ENCODE results near the gene COL4A2.
"Not testable (repeated sequence)": the region's sequence is repeated elsewhere in the genome, so short reads cannot be mapped to it uniquely, and the experiment has no call there.

COL4A2 gene

GRCh38 chr13:110484290-110485048, 177.4 kb downstream of the COL4A2 start:
- no peak for TF ChIP-seq CTCF (IDR thresholded peaks at IDR 0.05; ENCODE audit: control insufficient read depth, insufficient read depth, low read depth, low read length, missing control alignments)
- DNase-seq (ENCODE audit: low read depth): no peak
- no peak overlapping the region for H3K4me3 ChIP-seq (ENCODE audit: control insufficient read depth, low read depth, low read length)

GRCh38 chr13:110485604-110486003, 178.5 kb downstream of the COL4A2 start:
- no peak for DNase-seq (ENCODE audit: low read depth)
- H3K4me3 ChIP-seq (ENCODE audit: control insufficient read depth, low read depth, low read length): no peak overlapping the region
- TF ChIP-seq CTCF (IDR thresholded peaks at IDR 0.05; ENCODE audit: control insufficient read depth, insufficient read depth, low read depth, low read length, missing control alignments): no peak

GRCh38 chr13:110486061-110486715, 179.1 kb downstream of the COL4A2 start:
- DNase-seq (ENCODE audit: low read depth): no peak
- H3K4me3 ChIP-seq (ENCODE audit: control insufficient read depth, low read depth, low read length): no peak overlapping the region
- no peak for TF ChIP-seq CTCF (IDR thresholded peaks at IDR 0.05; ENCODE audit: control insufficient read depth, insufficient read depth, low read depth, low read length, missing control alignments)

GRCh38 chr13:110486880-110487279, 179.8 kb downstream of the COL4A2 start:
- not testable (repeated sequence) for DNase-seq (ENCODE audit: low read depth); H3K4me3 ChIP-seq (ENCODE audit: control insufficient read depth, low read depth, low read length)

GRCh38 chr13:110490009-110490770, 183.1 kb downstream of the COL4A2 start:
- TF ChIP-seq CTCF (IDR thresholded peaks at IDR 0.05; ENCODE audit: control insufficient read depth, insufficient read depth, low read depth, low read length, missing control alignments): no peak
- no peak overlapping the region for H3K4me3 ChIP-seq (ENCODE audit: control insufficient read depth, low read depth, low read length)
- no peak for DNase-seq (ENCODE audit: low read depth)

DNA sequence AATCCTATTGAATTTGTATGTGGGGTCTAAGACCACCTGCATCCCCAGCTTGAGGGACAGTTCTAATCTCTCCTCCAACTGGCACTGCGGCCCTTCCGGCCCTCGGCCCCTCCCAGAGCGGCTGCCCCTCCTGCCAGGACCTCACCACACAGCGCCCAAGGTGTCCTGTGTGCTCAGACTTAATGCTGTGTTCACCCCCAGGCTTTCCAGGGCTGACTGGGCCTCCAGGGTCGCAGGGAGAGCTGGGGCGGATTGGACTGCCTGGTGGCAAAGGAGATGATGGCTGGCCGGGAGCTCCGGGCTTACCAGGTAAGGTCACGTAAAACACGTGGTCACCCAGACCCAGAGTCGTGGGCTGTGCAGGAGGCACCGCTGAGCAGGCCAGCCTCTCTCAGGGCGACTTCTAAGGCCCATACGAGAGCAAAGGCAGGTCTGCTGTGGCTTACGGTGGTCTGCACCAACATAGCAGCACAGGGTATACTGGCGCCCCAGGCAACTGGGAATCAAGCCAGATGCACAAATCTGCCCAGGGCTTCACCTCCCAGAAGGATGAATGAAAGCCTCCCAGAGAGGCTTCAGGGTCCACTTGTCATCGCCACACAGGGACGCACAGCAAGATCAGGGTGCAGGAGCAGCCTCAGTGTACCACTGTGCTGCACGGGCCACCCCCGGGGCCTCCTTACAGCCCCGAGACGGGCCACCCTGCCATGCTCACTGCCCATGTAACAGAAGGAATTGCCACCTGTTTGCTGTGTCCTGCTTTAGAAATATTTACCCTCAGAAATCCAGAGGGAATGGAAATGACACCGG, 185.0 kb downstream of the COL4A2 start:
- no peak overlapping the region for H3K4me3 ChIP-seq (ENCODE audit: control insufficient read depth, low read depth, low read length)
- TF ChIP-seq CTCF (IDR thresholded peaks at IDR 0.05; ENCODE audit: control insufficient read depth, insufficient read depth, low read depth, low read length, missing control alignments): no peak
- no peak for DNase-seq (ENCODE audit: low read depth)

Data from AG09309 (cell line).